H1 (cell line): ENCODE measurements around the gene PDP2. TPM values are rescaled to one million over a fixed set of nuclear protein-coding genes. Genes with fewer than 3 reads are reported as not detected.

ENCODE experiments used
- TAF1 ChIP-seq: IDR thresholded peaks from 2 replicates; pipeline ENCODE4 v1.6.1; 2011; ENCODE audit warnings: mild to moderate bottlenecking, low read depth, low read length
- polyA plus RNA-seq, 7 experiments: library from polyadenylated mRNA; depleted of rRNA in 3 of 7; stranded (reverse) in 5 of 7; unstranded in 2 of 7; fragments of >200 nt in 5 of 7; fragments of 200-250 nt in 2 of 7; gene quantifications; 1 replicate in 5 of 7; 2 replicates in 1 of 7; 4 replicates in 1 of 7; pipeline versions ENCODE4 v1.2.1 to v1.2.3, GENCODE V29; 2011 to 2013; ENCODE audit warnings: missing spikeins in 2 of 7, mixed read lengths in 2 of 7
- total RNA-seq: library from RNA; stranded (reverse); fragmentation: NEBNext Ultra II Directional; extraction: Animal tissue kit (Norgen Biotek cat#: 25700); gene quantifications from 2 replicates; pipeline ENCODE4 v1.2.1, GENCODE V29; 2021
- TF ChIP-seq, protein P1 (sequence below): IDR thresholded peaks from 2 replicates; pipeline ENCODE4 v1.6.1; 2011; ENCODE audit warnings: low read length, improper control_type of control experiment

PDP2 gene
- total and polyA plus RNA-seq, 2 of the 8 experiments (the other 6 are each of a cell fraction or from before 2014, with no cell fraction given): 11.7 to 36.5 TPM

DNA sequence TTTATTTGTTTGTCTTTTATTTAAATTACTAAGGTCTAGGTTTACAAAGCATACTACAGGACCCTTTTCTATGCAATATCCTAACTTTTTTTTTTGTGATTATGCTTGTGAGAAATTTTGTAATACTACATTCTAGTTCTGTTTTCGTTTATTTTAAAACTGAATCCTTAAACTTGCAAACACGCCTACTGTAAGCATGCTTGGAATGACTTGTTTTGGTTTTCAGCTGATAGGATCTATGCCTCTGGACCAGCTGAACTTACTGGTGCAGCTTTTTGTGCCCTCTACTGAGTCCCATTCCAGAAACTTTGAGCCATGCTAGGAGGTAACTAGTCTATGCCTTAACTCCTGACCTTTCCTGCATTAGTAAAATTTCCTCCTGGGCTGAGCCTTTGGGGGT lies 6.0 kb downstream of the PDP2 start (continued):
- TF ChIP-seq, protein P1, sequence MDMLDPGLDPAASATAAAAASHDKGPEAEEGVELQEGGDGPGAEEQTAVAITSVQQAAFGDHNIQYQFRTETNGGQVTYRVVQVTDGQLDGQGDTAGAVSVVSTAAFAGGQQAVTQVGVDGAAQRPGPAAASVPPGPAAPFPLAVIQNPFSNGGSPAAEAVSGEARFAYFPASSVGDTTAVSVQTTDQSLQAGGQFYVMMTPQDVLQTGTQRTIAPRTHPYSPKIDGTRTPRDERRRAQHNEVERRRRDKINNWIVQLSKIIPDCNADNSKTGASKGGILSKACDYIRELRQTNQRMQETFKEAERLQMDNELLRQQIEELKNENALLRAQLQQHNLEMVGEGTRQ: no peak
- no peak for TF ChIP-seq TAF1
